K562 (cell line): ENCODE measurements around the gene CS. TPM values are rescaled to one million over a fixed set of nuclear protein-coding genes. Genes with fewer than 3 reads are reported as not detected.

Experiments
- ASH1L ChIP-seq: fragments of 450-650 bp; IDR thresholded peaks from 2 replicates; pipeline ENCODE4 v1.6.1; 2018; ENCODE audit warnings: borderline replicate concordance, mild to moderate bottlenecking, low read depth; ENCODE audit not compliant: partially characterized antibody
- CREB3 ChIP-seq: fragments of 450-650 bp; conservative IDR thresholded peaks from 2 replicates; pipeline ENCODE4 v1.6.1; 2016; ENCODE audit warnings: missing genetic modification characterization, low read depth, mild to moderate bottlenecking, missing compliant biosample characterization, moderate library complexity
- CTCFL ChIP-seq: IDR thresholded peaks from 2 replicates; pipeline ENCODE4 v1.6.1; 2011; ENCODE audit warnings: borderline replicate concordance, low read depth, mild to moderate bottlenecking, moderate library complexity, low read length; ENCODE audit not compliant: insufficient read depth, poor library complexity, severe bottlenecking
- HDAC1 ChIP-seq, 2 experiments: fragments of 450-650 bp; IDR thresholded peaks; 2 replicates each; pipeline ENCODE4 v1.6.1; 2016 to 2017; ENCODE audit warnings: inconsistent platforms in 1 of 2, mild to moderate bottlenecking in 1 of 2, moderate library complexity in 1 of 2
- HEY1 ChIP-seq: fragments of 250-450 bp; sonication (Bioruptor Pico); IDR thresholded peaks from 2 replicates; pipeline ENCODE4 v1.5.0; 2020; ENCODE audit warnings: mild to moderate bottlenecking, moderate library complexity, borderline replicate concordance
- ID3 ChIP-seq, 2 experiments: fragments of 250-450 bp in 1 of 2; fragments of 450-650 bp in 1 of 2; sonication (Bioruptor Pico) in 1 of 2; IDR thresholded peaks; 2 replicates each; pipeline versions ENCODE4 v1.6.1 to v1.8.0; 2016 to 2021; ENCODE audit warnings: mild to moderate bottlenecking in 2 of 2, moderate library complexity in 2 of 2, missing compliant biosample characterization in 1 of 2, missing genetic modification characterization in 1 of 2
- ILF3 ChIP-seq: fragments of 450-650 bp; IDR thresholded peaks from 2 replicates; pipeline ENCODE4 v1.6.1; 2018; ENCODE audit warnings: antibody characterized with exemption, mild to moderate bottlenecking, moderate library complexity, borderline replicate concordance
- MAZ ChIP-seq, 2 experiments: fragments of 450-650 bp in 1 of 2; sonication (generic) in 1 of 2; formaldehyde crosslinking; IDR thresholded peaks in 1 of 2; conservative IDR thresholded peaks in 1 of 2; 2 replicates each; pipeline versions ENCODE4 v1.4.0 to v1.5.0; 2020; ENCODE audit warnings: mild to moderate bottlenecking in 1 of 2, missing genetic modification reagents in 1 of 2
- PTBP1 ChIP-seq: fragments of 200-400 bp; formaldehyde crosslinking; IDR thresholded peaks from 2 replicates; pipeline ENCODE4 v1.6.1; 2017; ENCODE audit warnings: low read depth, low read length
- ZBTB40 ChIP-seq, 2 experiments: fragments of 450-650 bp in 1 of 2; sonication (generic) in 1 of 2; formaldehyde crosslinking in 1 of 2; IDR thresholded peaks; 2 replicates each; pipeline versions ENCODE4 v1.7.1 to v1.9.0; 2016 to 2022; ENCODE audit warnings: inconsistent platforms in 1 of 2, mild to moderate bottlenecking in 1 of 2, missing genetic modification reagents in 1 of 2
- ZNF75A ChIP-seq: fragments of 450-650 bp; formaldehyde crosslinking; IDR thresholded peaks from 2 replicates; pipeline ENCODE4 v1.4.0; 2020; ENCODE audit warnings: mild to moderate bottlenecking
- polyA plus RNA-seq, 8 experiments: library from polyadenylated mRNA; depleted of rRNA in 4 of 8; stranded (reverse) in 5 of 8; unstranded in 3 of 8; fragments of >200 nt; fragmentation: Nextera tagmentation in 2 of 8; fragmentation: Illumina TruSeq in 1 of 8; extraction: Ambion mirVana in 2 of 8; extraction: Trizol in 1 of 8; gene quantifications; 2 replicates each; pipeline versions ENCODE4 v1.2.1 to v1.2.3, GENCODE V29; 2011 to 2014; ENCODE audit warnings: inconsistent platforms in 1 of 8, missing spikeins in 1 of 8
- total RNA-seq, 7 experiments: library from RNA; depleted of rRNA in 6 of 7; stranded (reverse); fragments of >200 nt in 6 of 7; fragmentation: Illumina TruSeq in 2 of 7; extraction: Trizol in 2 of 7; gene quantifications; 2 replicates each; pipeline versions ENCODE4 v1.2.1 to v1.2.3, GENCODE V29; 2011 to 2021; ENCODE audit warnings: low replicate concordance in 1 of 7

Gene CS
- total and polyA plus RNA-seq, 9 of the 15 experiments (the other 6 are each of a cell fraction or from before 2014, with no cell fraction given) = 99.9 to 390 (median 149) TPM

GRCh38 chr12:56266693-56267442 lies 33.3 kb downstream of the CS start, which contains the start of gene COQ10A (continued):
- TF ChIP-seq CTCFL (peak; percentile 82), HDAC1 (IDR thresholded peaks at IDR 0.05) (no peak; a peak in 2 of 4 replicates), PTBP1 (no peak), ZBTB40 (IDR thresholded peaks at IDR 0.05) (peak; percentile 91), ZBTB40 (CRISPR knock-in tag; IDR thresholded peaks at IDR 0.05) (no peak), ID3 (CRISPR knock-in tag; IDR thresholded peaks at IDR 0.05) (no peak), ID3 (tag; IDR thresholded peaks at IDR 0.05) (no peak), HEY1 (CRISPR knock-in tag) (no peak), ILF3 (no peak), MAZ (CRISPR knock-in tag; conservative IDR thresholded peaks at IDR 0.05 in 1 of 2, IDR thresholded peaks at IDR 0.05 in 1 of 2) (peak in 1 of 2 experiments; percentile 84; a peak in 3 of 4 replicates), CREB3 (tag) (no peak), ZNF75A (CRISPR knock-in tag) (no peak), ASH1L (no peak)
